K562 (cell line): ENCODE results near the gene ZNF296. TPM values are rescaled to one million over a fixed set of nuclear protein-coding genes. Genes with fewer than 3 reads are reported as not detected.

ENCODE experiments used
- ATAC-seq: fragments of 200-7000 bp; cut with Tn5 transposase; 3 replicates; pipeline ENCODE4 v1.9.1; 2020; ENCODE audit warnings: moderate library complexity
- BruUV-seq: library from RNA; stranded (reverse); fragments of 400-500 nt; replicated peaks from 2 replicates; lab custom pipeline; 2021; lab: Mats Ljungman, UMichigan
- CTCF ChIA-PET: fragments of 300-600 bp; formaldehyde crosslinking; extraction: SDS; loops from one replicate; lab custom pipeline; 2021; ENCODE audit warnings: low intra/inter-chr PET ratio; lab: Yijun Ruan, JAX
- POLR2A ChIA-PET: fragments of 300-600, 350-650 bp; sonication (Branson Sonifier 250); formaldehyde crosslinking; extraction: SDS; loops from one replicate; lab custom pipeline; 2021; ENCODE audit warnings: antibody characterized with exemption, inconsistent platforms; lab: Yijun Ruan, JAX
- DNase-seq, 4 experiments: peaks; one replicate each; pipeline versions ENCODE4 v3.0.0 to v3.0.0-alpha.2; 2011 to 2018; ENCODE audit warnings: low spot score in 3 of 4, mixed read lengths in 3 of 4; ENCODE audit errors: extremely low read depth in 1 of 4
- FAIRE-seq: peaks from 2 replicates; lab custom pipeline; 2011; peaks lifted over from hg19 to GRCh38; lab: Jason Lieb, UNC
- H2AFZ ChIP-seq: 2 replicates; pipeline ENCODE4 v1.6.0; 2011; ENCODE audit warnings: low read depth, low read length, control low read depth, inconsistent platforms
- H3K27ac ChIP-seq: fragments of 200-600 bp; 3 replicates; pipeline ENCODE4 v1.8.0; 2011; ENCODE audit warnings: low read depth, mild to moderate bottlenecking, control low read depth, inconsistent platforms, low read length, moderate library complexity, mixed read lengths; ENCODE audit errors: extremely low read depth
- H3K27me3 ChIP-seq, 2 experiments: fragments of 300-600 bp in 1 of 2; 2 replicates in 1 of 2; 3 replicates in 1 of 2; pipeline versions ENCODE4 v1.6.0 to v1.8.0; 2011; ENCODE audit warnings: inconsistent platforms in 2 of 2, low read length in 2 of 2, mild to moderate bottlenecking in 1 of 2, mixed read lengths in 1 of 2, moderate library complexity in 1 of 2; ENCODE audit not compliant: control insufficient read depth in 2 of 2, insufficient read depth in 2 of 2
- H3K36me3 ChIP-seq: fragments of 300-600 bp; 3 replicates; pipeline ENCODE4 v1.8.0; 2011; ENCODE audit warnings: mild to moderate bottlenecking, low read length, inconsistent platforms; ENCODE audit not compliant: control insufficient read depth, insufficient read depth
- H3K4me1 ChIP-seq, 2 experiments: fragments of 200-600 bp in 1 of 2; replicated peaks in 1 of 2; 2 replicates in 1 of 2; 3 replicates in 1 of 2; pipeline versions ENCODE4 v1.5.1 to v1.8.0; 2011; ENCODE audit warnings: inconsistent platforms in 2 of 2, low read length in 2 of 2, mild to moderate bottlenecking in 1 of 2, mixed read lengths in 1 of 2, moderate library complexity in 1 of 2; ENCODE audit not compliant: control insufficient read depth in 2 of 2, insufficient read depth in 2 of 2
- H3K4me2 ChIP-seq: 2 replicates; pipeline ENCODE4 v1.6.1; 2011; ENCODE audit warnings: low read length, control low read depth, inconsistent platforms, mixed read lengths; ENCODE audit not compliant: insufficient read depth
- H3K4me3 ChIP-seq: fragments of 200-600 bp; sonication (generic), shearing (Covaris generic); 2 replicates; pipeline ENCODE4 v1.5.1; 2016; ENCODE audit warnings: control low read depth, inconsistent platforms
- H3K79me2 ChIP-seq: fragments of 200-600 bp; 3 replicates; pipeline ENCODE4 v1.8.0; 2011; ENCODE audit warnings: low read length, inconsistent platforms; ENCODE audit not compliant: control insufficient read depth, insufficient read depth
- H3K9ac ChIP-seq, 2 experiments: 2 replicates each; pipeline versions ENCODE4 v1.6.0 to v1.6.1; 2011; ENCODE audit warnings: low read depth in 2 of 2, low read length in 2 of 2, control low read depth in 1 of 2, inconsistent platforms in 1 of 2, mild to moderate bottlenecking in 1 of 2, mixed read lengths in 1 of 2; ENCODE audit not compliant: insufficient read depth in 1 of 2
- H3K9me1 ChIP-seq: one replicate; pipeline ENCODE4 v1.6.0; 2011; ENCODE audit warnings: inconsistent platforms, mild to moderate bottlenecking, low read length, moderate library complexity; ENCODE audit not compliant: control insufficient read depth, insufficient read depth
- H3K9me3 ChIP-seq: replicated peaks from 2 replicates; pipeline ENCODE4 v1.5.1; 2011; ENCODE audit warnings: low read depth, low read length, inconsistent platforms; ENCODE audit not compliant: control insufficient read depth, insufficient read depth
- H4K20me1 ChIP-seq: replicated peaks from 2 replicates; pipeline ENCODE4 v1.6.1; 2011; ENCODE audit warnings: low read length, inconsistent platforms, mixed read lengths; ENCODE audit not compliant: control insufficient read depth, insufficient read depth
- BRD4 ChIP-seq: fragments of 200-600 bp; sonication (generic); IDR thresholded peaks from 2 replicates; pipeline ENCODE4 v1.6.1; 2017; ENCODE audit warnings: inconsistent platforms
- CREBBP ChIP-seq: IDR thresholded peaks from one replicate; pipeline ENCODE4 v1.6.1; 2012; ENCODE audit warnings: low read depth, mild to moderate bottlenecking, control low read depth, inconsistent platforms, low read length
- KDM4B ChIP-seq, 2 experiments: fragments of 450-650 bp in 1 of 2; sonication (generic) in 1 of 2; IDR thresholded peaks; 2 replicates each; pipeline ENCODE4 v1.6.1; 2016 to 2017; ENCODE audit warnings: borderline replicate concordance in 2 of 2, antibody characterized with exemption in 1 of 2, low read depth in 1 of 2, mild to moderate bottlenecking in 1 of 2
- SMARCC2 ChIP-seq: fragments of 450-650 bp; IDR thresholded peaks from 2 replicates; pipeline ENCODE4 v1.6.1; 2017; ENCODE audit warnings: antibody characterized with exemption, moderate library complexity, mild to moderate bottlenecking, low read depth
- SPI1 ChIP-seq: IDR thresholded peaks from 2 replicates; pipeline ENCODE4 v1.6.1; 2011; ENCODE audit warnings: low read depth, low read length, control low read depth, borderline replicate concordance
- TCF3 ChIP-seq: sonication (generic); formaldehyde crosslinking; IDR thresholded peaks from 2 replicates; pipeline ENCODE4 v1.4.0; 2020; ENCODE audit warnings: mild to moderate bottlenecking, missing genetic modification reagents
- TEAD4 ChIP-seq, 2 experiments: sonication (generic) in 1 of 2; formaldehyde crosslinking in 1 of 2; IDR thresholded peaks; 2 replicates each; pipeline versions ENCODE4 v1.6.1 to v1.8.0; 2012 to 2022; ENCODE audit warnings: borderline replicate concordance in 1 of 2, inconsistent platforms in 1 of 2, low read length in 1 of 2, mild to moderate bottlenecking in 1 of 2, missing genetic modification reagents in 1 of 2
- ZBTB40 ChIP-seq, 2 experiments: fragments of 450-650 bp in 1 of 2; sonication (generic) in 1 of 2; formaldehyde crosslinking in 1 of 2; IDR thresholded peaks; 2 replicates each; pipeline versions ENCODE4 v1.7.1 to v1.9.0; 2016 to 2022; ENCODE audit warnings: inconsistent platforms in 1 of 2, mild to moderate bottlenecking in 1 of 2, missing genetic modification reagents in 1 of 2
- WGBS: fragments of 100-300 bp; shearing (Covaris generic); methylation state at CpG from one replicate; pipeline ENCODE4 v1.1.6; 2016; ENCODE audit warnings: low coverage, mixed read lengths; ENCODE audit not compliant: insufficient coverage; ENCODE audit errors: missing lambda C conversion rate; 5-methylcytosine and 5-hydroxymethylcytosine counted together
- in situ Hi-C: fragments of 300-500 bp; cut with MboI; formaldehyde crosslinking; loops from 4 replicates; pipeline ENCODE4 v1.15.0; 2018; ENCODE audit warnings: inconsistent platforms, mixed read lengths
- intact Hi-C: fragments of 100-400 bp; cut with micrococcal nuclease; formaldehyde crosslinking; loops from 2 replicates; pipeline ENCODE4 v1.14.2; 2022
- polyA plus RNA-seq, 8 experiments: library from polyadenylated mRNA; depleted of rRNA in 4 of 8; stranded (reverse) in 5 of 8; unstranded in 3 of 8; fragments of >200 nt; fragmentation: Nextera tagmentation in 2 of 8; fragmentation: Illumina TruSeq in 1 of 8; extraction: Ambion mirVana in 2 of 8; extraction: Trizol in 1 of 8; gene quantifications; 2 replicates each; pipeline versions ENCODE4 v1.2.1 to v1.2.3, GENCODE V29; 2011 to 2014; ENCODE audit warnings: inconsistent platforms in 1 of 8, missing spikeins in 1 of 8
- total RNA-seq, 7 experiments: library from RNA; depleted of rRNA in 6 of 7; stranded (reverse); fragments of >200 nt in 6 of 7; fragmentation: Illumina TruSeq in 2 of 7; extraction: Trizol in 2 of 7; gene quantifications; 2 replicates each; pipeline versions ENCODE4 v1.2.1 to v1.2.3, GENCODE V29; 2011 to 2021; ENCODE audit warnings: low replicate concordance in 1 of 7

ZNF296 gene
- total and polyA plus RNA-seq, 9 of the 15 experiments (the other 6 are each of a cell fraction or from before 2014, with no cell fraction given), result 0.03 to 8.8 (median 0.47) TPM; not detected in 1

- Histone ChIP-seq H3K9me1 (peaks cover 7% of the 10 kb centered on the region), H3K79me2 (peaks cover 63% of the 10 kb centered on the region), H3K9me3 (no peaks in the 10 kb centered on the region), H2AFZ (no peak overlapping the region), H3K27ac (no peak overlapping the region)
- peak; percentile 72 for FAIRE-seq
- ATAC-seq, result peak; percentile 48
- CTCF ChIA-PET, result no interaction called here
- BruUV-seq, result no TSS peak
- WGBS, result 70% methylated on average over 5 of the region's 5 CpGs
- no peak for TF ChIP-seq ZBTB40 (IDR thresholded peaks at IDR 0.05)
- no peak for TF ChIP-seq ZBTB40 (CRISPR knock-in tag; IDR thresholded peaks at IDR 0.05)
- TF ChIP-seq CREBBP, result no peak
- no peak for TF ChIP-seq BRD4
- no peak for TF ChIP-seq TCF3 (CRISPR knock-in tag)
- no peak for TF ChIP-seq SPI1
- TF ChIP-seq TEAD4 (IDR thresholded peaks at IDR 0.05; ENCODE audit: low read length), result no peak
- TF ChIP-seq TEAD4 (CRISPR knock-in tag; IDR thresholded peaks at IDR 0.05; ENCODE audit: borderline replicate concordance), result no peak
- TF ChIP-seq SMARCC2, result no peak
- TF ChIP-seq KDM4B (IDR thresholded peaks at IDR 0.05; ENCODE audit: borderline replicate concordance in 2 of 2, low read depth in 1 of 2), result no peak
- TF ChIP-seq, all 486 proteins: peak for 0
- Histone ChIP-seq H3K4me3 (no peak overlapping the region), H3K9ac (no peak overlapping the region; a peak in 1 of 4 replicates), H3K27me3 (no peaks in the 10 kb centered on the region), H4K20me1 (peaks cover 41% of the 10 kb centered on the region), H3K36me3 (peaks cover 18% of the 10 kb centered on the region; the same call in 2 of the 3 replicates), H3K4me2 (no peak overlapping the region), H3K4me1 (peaks cover 4 to 37% of the 10 kb centered on the region in 2 experiments; a peak in 4 of 5 replicates)
- POLR2A ChIA-PET, result interaction anchor here (0.6 to 1.9 kb wide), 5 partner anchors 26 to 174 kb away, joined by 3 to 14 read pairs (median 4); partner anchors contain the start of genes GEMIN7 and PPP1R37
- in situ Hi-C loops, result no loop called here
- intact Hi-C loops, result no loop called here
- no peak for DNase-seq
Measured at GRCh38 chr19:45118106-45118505, 41.8 kb upstream of the ZNF296 start.
